Tibial nerve (tissue), 4 donors: ENCODE measurements around the gene PC.

Source experiments
- EP300 ChIP-seq, 2 donors: sonication (generic); formaldehyde crosslinking; IDR thresholded peaks; one replicate each; pipeline ENCODE4 v1.6.1; 2017; ENCODE audit warnings: antibody characterized with exemption in 2 of 2, mild to moderate bottlenecking in 1 of 2
- POLR2A ChIP-seq, 2 donors: fragments of 450-650 bp; IDR thresholded peaks; one replicate each; pipeline ENCODE4 v1.6.1; 2017; ENCODE audit warnings: antibody characterized with exemption in 2 of 2, mild to moderate bottlenecking in 2 of 2, moderate library complexity in 2 of 2
- TF ChIP-seq, protein P1 (sequence below), 5 experiments: fragments of 200-600 bp in 3 of 5; fragments of 450-650 bp in 2 of 5; sonication (generic) in 3 of 5; IDR thresholded peaks; one replicate each; pipeline ENCODE4 v1.5.1; 2016 to 2019; ENCODE audit warnings: antibody characterized with exemption in 5 of 5, mild to moderate bottlenecking in 3 of 5, moderate library complexity in 2 of 5

DNA sequence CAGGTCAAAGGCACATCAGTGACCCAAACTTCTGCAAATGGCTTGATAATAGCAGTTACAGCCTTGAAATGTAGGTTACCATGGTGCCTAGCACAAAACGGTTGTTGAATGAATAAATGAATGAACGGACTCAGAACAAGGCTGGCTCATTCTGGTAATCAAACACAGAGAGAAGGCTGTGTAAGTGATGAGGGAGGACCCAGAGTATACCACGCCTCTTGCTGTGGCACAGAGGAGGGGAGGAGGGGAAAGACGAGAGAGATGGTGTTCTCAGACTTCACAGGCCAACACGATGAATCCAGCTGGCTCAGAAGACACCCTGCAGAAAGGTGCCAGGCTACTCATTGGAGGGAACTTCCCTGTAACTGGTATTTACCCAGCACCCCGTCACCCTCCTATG, 38.3 kb downstream of the PC start:
- TF ChIP-seq, protein P1, sequence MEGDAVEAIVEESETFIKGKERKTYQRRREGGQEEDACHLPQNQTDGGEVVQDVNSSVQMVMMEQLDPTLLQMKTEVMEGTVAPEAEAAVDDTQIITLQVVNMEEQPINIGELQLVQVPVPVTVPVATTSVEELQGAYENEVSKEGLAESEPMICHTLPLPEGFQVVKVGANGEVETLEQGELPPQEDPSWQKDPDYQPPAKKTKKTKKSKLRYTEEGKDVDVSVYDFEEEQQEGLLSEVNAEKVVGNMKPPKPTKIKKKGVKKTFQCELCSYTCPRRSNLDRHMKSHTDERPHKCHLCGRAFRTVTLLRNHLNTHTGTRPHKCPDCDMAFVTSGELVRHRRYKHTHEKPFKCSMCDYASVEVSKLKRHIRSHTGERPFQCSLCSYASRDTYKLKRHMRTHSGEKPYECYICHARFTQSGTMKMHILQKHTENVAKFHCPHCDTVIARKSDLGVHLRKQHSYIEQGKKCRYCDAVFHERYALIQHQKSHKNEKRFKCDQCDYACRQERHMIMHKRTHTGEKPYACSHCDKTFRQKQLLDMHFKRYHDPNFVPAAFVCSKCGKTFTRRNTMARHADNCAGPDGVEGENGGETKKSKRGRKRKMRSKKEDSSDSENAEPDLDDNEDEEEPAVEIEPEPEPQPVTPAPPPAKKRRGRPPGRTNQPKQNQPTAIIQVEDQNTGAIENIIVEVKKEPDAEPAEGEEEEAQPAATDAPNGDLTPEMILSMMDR (IDR thresholded peaks at IDR 0.05): no peak
- no peak for TF ChIP-seq POLR2A (IDR thresholded peaks at IDR 0.05)
- no peak for TF ChIP-seq EP300 (IDR thresholded peaks at IDR 0.05)
